HUES48 (cell line): ENCODE measurements around the gene MUC21.
"Not testable (repeated sequence)": the region's sequence is repeated elsewhere in the genome, so short reads cannot be mapped to it uniquely, and the experiment has no call there.

Experiments used
- H3K27ac ChIP-seq: one replicate; pipeline ENCODE4 v1.7.0; 2013; ENCODE audit warnings: low read depth, low read length, inconsistent platforms
- H3K27me3 ChIP-seq: 2 replicates; pipeline ENCODE4 v1.6.1; 2013; ENCODE audit warnings: mild to moderate bottlenecking, low read length; ENCODE audit not compliant: control insufficient read depth, insufficient read depth
- H3K36me3 ChIP-seq: 2 replicates; pipeline ENCODE4 v1.6.1; 2013; ENCODE audit warnings: low read length; ENCODE audit not compliant: control insufficient read depth, insufficient read depth
- H3K4me1 ChIP-seq: 2 replicates; pipeline ENCODE4 v1.6.1; 2013; ENCODE audit warnings: mild to moderate bottlenecking, low read length; ENCODE audit not compliant: control insufficient read depth, insufficient read depth
- H3K4me3 ChIP-seq: 2 replicates; pipeline ENCODE4 v1.5.1; 2013; ENCODE audit warnings: mild to moderate bottlenecking, low read depth, low read length
- H3K9ac ChIP-seq: 2 replicates; pipeline ENCODE4 v1.6.1; 2013; ENCODE audit warnings: mild to moderate bottlenecking, low read depth, low read length, moderate library complexity
- H3K9me3 ChIP-seq: 2 replicates; pipeline ENCODE4 v1.6.1; 2013; ENCODE audit warnings: low read length; ENCODE audit not compliant: control insufficient read depth, insufficient read depth

Gene MUC21

DNA sequence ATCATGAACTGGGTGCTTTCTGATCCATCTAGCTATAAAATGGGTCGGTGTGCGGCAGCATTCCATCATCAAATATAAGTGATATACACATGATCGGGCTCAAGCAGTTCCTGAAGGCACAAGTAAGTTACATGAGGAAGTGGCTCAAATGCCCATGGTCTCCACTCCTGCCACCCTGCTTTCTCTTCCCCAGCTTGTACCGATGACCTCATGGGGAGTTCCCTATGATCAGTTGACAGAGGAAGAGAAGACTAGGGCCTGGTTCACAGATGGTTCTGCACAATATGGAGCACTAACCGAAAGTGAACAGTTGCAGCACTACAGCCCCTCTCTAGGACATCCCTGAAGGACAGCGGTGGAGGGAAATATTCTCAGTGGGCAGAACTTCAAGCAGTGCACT, 14.3 kb upstream of the MUC21 start:
- not testable (repeated sequence) for H3K4me3 ChIP-seq, H3K36me3 ChIP-seq, H3K9me3 ChIP-seq, H3K4me1 ChIP-seq, H3K27me3 ChIP-seq, H3K27ac ChIP-seq, H3K9ac ChIP-seq

GRCh38 chr6:30970946-30971345, 12.6 kb upstream of the MUC21 start:
- Histone ChIP-seq H3K4me1 (no peaks in the 10 kb centered on the region), H3K9me3 (no peaks in the 10 kb centered on the region)

GRCh38 chr6:30972816-30973215, 10.7 kb upstream of the MUC21 start:
- Histone ChIP-seq H3K36me3 (no peaks in the 10 kb centered on the region), H3K4me1 (no peaks in the 10 kb centered on the region), H3K9ac (no peak overlapping the region), H3K4me3 (no peak overlapping the region), H3K27me3 (no peaks in the 10 kb centered on the region), H3K27ac (no peak overlapping the region), H3K9me3 (no peaks in the 10 kb centered on the region)

More at GRCh38 chr6:30970946-30971345, 12.6 kb upstream of the MUC21 start:
- Histone ChIP-seq H3K4me3 (no peak overlapping the region), H3K27me3 (no peaks in the 10 kb centered on the region), H3K9ac (no peak overlapping the region), H3K27ac (no peak overlapping the region), H3K36me3 (no peaks in the 10 kb centered on the region)

GRCh38 chr6:30974490-30975252, 8.8 kb upstream of the MUC21 start:
- Histone ChIP-seq H3K9ac (no peak overlapping the region), H3K27me3 (no peaks in the 10 kb centered on the region), H3K9me3 (no peaks in the 10 kb centered on the region)

GRCh38 chr6:30979141-30979540, 4.4 kb upstream of the MUC21 start:
- Histone ChIP-seq H3K4me3 (no peak overlapping the region), H3K9me3 (no peaks in the 10 kb centered on the region), H3K27ac (no peak overlapping the region), H3K4me1 (peaks cover 9% of the 10 kb centered on the region), H3K36me3 (no peaks in the 10 kb centered on the region), H3K27me3 (no peaks in the 10 kb centered on the region), H3K9ac (no peak overlapping the region)

More at GRCh38 chr6:30974490-30975252, 8.8 kb upstream of the MUC21 start:
- no peaks in the 10 kb centered on the region for H3K4me1 ChIP-seq
- H3K27ac ChIP-seq: no peak overlapping the region
- no peak overlapping the region for H3K4me3 ChIP-seq
- H3K36me3 ChIP-seq: no peaks in the 10 kb centered on the region

GRCh38 chr6:30979690-30980089, 3.8 kb upstream of the MUC21 start:
- peaks cover 9% of the 10 kb centered on the region for H3K4me1 ChIP-seq
- H3K36me3 ChIP-seq: no peaks in the 10 kb centered on the region
- no peak overlapping the region for H3K9ac ChIP-seq
- no peak overlapping the region for H3K27ac ChIP-seq
- H3K4me3 ChIP-seq: no peak overlapping the region
- no peaks in the 10 kb centered on the region for H3K9me3 ChIP-seq
- no peaks in the 10 kb centered on the region for H3K27me3 ChIP-seq

DNA sequence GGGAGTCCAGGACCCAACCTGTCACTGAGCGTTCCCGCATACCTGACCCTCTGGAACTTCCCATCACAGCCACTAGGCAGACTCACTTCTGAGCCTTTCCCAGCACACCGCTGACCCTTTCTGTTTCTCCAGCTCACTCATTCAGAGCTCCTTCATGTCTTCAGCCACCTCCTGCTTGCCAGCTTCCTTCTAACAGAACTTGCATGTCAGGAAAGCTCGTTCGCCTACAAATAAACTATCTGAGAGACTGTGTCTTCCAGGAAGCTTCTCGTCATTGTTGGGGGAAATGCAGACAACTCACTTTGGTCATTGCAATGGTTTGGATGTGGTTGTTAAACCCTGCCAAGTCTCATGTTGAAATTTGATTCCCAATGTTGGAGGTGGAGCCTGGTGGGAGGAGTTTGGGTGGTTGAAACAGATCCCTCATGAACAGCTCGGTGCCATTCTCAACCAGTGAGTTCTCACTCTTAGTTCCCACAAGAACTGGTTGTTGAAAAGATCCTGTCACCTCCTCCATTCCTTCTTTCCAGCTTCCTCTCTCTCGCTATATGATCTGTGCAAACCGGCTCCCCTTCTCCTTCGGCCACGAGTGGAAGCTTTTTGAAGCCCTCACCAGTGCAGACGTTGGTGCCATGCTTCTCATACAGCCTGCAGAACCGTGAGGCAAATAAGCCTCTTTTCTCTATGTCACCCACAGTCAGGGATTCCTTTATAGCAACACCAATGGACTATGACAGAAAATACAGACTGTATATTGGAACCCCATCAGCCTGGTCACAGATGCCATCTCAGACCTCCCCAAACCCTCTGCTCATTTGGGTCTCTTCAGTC, 1.4 kb upstream of the MUC21 start:
- H3K27me3 ChIP-seq: no peaks in the 10 kb centered on the region
- peak overlapping the region; percentile 55 for H3K4me3 ChIP-seq
- peak overlapping the region; percentile 60 for H3K27ac ChIP-seq
- H3K4me1 ChIP-seq: peaks cover 9% of the 10 kb centered on the region
- no peaks in the 10 kb centered on the region for H3K36me3 ChIP-seq
- H3K9ac ChIP-seq: no peak overlapping the region
- H3K9me3 ChIP-seq: no peaks in the 10 kb centered on the region

DNA sequence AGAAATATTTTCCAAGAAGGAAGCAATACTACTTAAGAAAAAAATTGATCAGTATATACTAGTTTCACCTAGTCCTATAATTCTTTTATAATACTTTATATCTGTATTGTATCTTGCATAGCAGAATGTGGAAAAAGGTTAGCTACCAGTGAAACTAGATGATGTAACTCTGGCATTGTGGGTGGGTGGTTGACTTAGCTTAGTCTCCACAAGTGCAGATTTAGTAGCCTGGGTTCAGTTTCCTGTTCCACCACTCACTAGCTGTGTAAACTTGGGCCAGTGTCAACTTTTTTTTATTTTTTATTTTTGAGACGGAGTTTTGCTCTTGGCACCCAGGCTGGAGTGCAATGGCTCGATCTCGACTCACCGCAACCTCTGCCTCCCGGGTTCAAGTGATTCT, 2.0 kb downstream of the MUC21 start:
- Histone ChIP-seq H3K36me3 (no peaks in the 10 kb centered on the region), H3K9me3 (no peaks in the 10 kb centered on the region), H3K4me1 (peaks cover 9% of the 10 kb centered on the region), H3K4me3 (no peak overlapping the region), H3K27me3 (no peaks in the 10 kb centered on the region), H3K9ac (no peak overlapping the region), H3K27ac (no peak overlapping the region)

DNA sequence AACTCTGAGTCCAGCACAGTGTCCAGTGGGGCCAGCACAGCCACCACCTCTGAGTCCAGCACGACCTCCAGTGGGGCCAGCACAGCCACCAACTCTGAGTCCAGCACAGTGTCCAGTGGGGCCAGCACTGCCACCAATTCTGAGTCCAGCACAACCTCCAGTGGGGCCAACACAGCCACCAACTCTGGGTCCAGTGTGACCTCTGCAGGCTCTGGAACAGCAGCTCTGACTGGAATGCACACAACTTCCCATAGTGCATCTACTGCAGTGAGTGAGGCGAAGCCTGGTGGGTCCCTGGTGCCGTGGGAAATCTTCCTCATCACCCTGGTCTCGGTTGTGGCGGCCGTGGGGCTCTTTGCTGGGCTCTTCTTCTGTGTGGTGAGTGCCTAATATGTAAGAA, 3.8 kb downstream of the MUC21 start:
- no peak overlapping the region for H3K27ac ChIP-seq
- no peak overlapping the region for H3K4me3 ChIP-seq
- no peaks in the 10 kb centered on the region for H3K27me3 ChIP-seq
- H3K9ac ChIP-seq: no peak overlapping the region
- H3K36me3 ChIP-seq: no peaks in the 10 kb centered on the region
- H3K4me1 ChIP-seq: peaks cover 4% of the 10 kb centered on the region
- H3K9me3 ChIP-seq: no peaks in the 10 kb centered on the region

GRCh38 chr6:30988209-30988825, 4.8 kb downstream of the MUC21 start:
- Histone ChIP-seq H3K9me3 (no peaks in the 10 kb centered on the region), H3K27ac (no peak overlapping the region), H3K27me3 (no peaks in the 10 kb centered on the region), H3K36me3 (no peaks in the 10 kb centered on the region), H3K9ac (no peak overlapping the region), H3K4me3 (no peak overlapping the region), H3K4me1 (no peaks in the 10 kb centered on the region)
